HG03521 (cell line): ENCODE data around the gene PKDCC.

ENCODE experiments used
- ATAC-seq: cut with Tn5 transposase; IDR thresholded peaks from one replicate; pipeline ENCODE4 v1.9.1; 2021; ENCODE audit warnings: mild to moderate bottlenecking, moderate library complexity; ENCODE audit not compliant: unreplicated experiment

Gene PKDCC

GRCh38 chr2:42104621-42105020 lies 56.8 kb downstream of the PKDCC start:
- no peak for ATAC-seq

GRCh38 chr2:42105330-42106256 lies 57.8 kb downstream of the PKDCC start:
- peak; percentile 38 for ATAC-seq

- no peak for ATAC-seq
Measured at GRCh38 chr2:42106257-42106816, 58.5 kb downstream of the PKDCC start.

GRCh38 chr2:42107249-42108042 lies 59.6 kb downstream of the PKDCC start:
- ATAC-seq = no peak
